ENCODE measurements around the gene NHERF1. TPM values are rescaled to one million over a fixed set of nuclear protein-coding genes. Genes with fewer than 3 reads are reported as not detected.

NHERF1 gene
- total and polyA plus RNA-seq, 2 of the 4 experiments (the other 2 are of a cell fraction), result 3.8 to 11.8 TPM

DNA sequence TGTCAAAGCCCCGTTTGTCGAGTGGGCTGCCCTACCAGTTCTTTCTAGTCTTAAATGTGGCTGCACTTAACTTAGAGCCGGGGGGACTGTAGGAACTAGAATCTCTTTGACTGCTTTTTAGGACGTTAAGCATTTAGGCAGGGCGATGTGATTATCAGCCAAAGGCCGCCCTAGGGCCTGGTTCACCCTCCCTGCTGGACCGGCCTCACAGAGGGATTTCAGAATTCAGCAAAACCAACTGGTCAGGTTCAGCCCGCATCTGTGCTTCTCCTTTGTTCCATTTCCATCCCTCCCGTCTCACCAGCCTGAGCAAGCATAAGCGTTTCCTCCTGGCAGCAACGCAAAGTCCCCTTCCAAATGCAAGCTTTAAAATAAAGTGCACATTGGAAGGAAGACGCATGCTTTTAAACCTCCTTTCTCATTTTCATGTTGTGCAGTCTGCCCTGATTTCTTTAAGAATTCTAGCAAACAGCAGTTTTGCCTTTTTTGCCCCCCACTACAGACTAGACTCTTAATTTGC is 44.2 kb downstream of the NHERF1 start:
- H2BK20ac ChIP-seq (ENCODE audit: low read depth, low read length), result no peak overlapping the region
- H2BK5ac ChIP-seq (ENCODE audit: low read depth, low read length, poor library complexity, severe bottlenecking), result no peak overlapping the region
- H2AFZ ChIP-seq (replicated peaks; ENCODE audit: low read length, poor library complexity), result no peak overlapping the region
- peaks cover 35% of the 10 kb centered on the region for H3K36me3 ChIP-seq (ENCODE audit: control insufficient read depth, insufficient read depth, low read length)
- no peak overlapping the region for H3K14ac ChIP-seq (replicated peaks; ENCODE audit: low read depth, low read length)
- no peaks in the 10 kb centered on the region; the same call in 1 of the 2 replicates for H4K20me1 ChIP-seq (ENCODE audit: insufficient read depth, low read length)
- H3K9ac ChIP-seq (ENCODE audit: low read depth, low read length), result no peak overlapping the region
- no peak overlapping the region for H3K27ac ChIP-seq (ENCODE audit: insufficient read depth, low read length)
- H3K79me1 ChIP-seq (ENCODE audit: low read depth in 1 of 2, low read length in 2 of 2), result no peaks in the 10 kb centered on the region
- in situ Hi-C loops (cut with MboI; ENCODE audit: low sequenced_read_pairs), result loop anchor here (5.0 kb wide), 1 partner anchor 75 kb away; no protein-coding TSS in a partner anchor
- H3K56ac ChIP-seq (ENCODE audit: extremely low read depth, insufficient read depth, low read length), result no peak overlapping the region
- 94% methylated on average over 9 of the region's 12 CpGs; no CpG with 5 or more reads in 1 of the 2 experiments for WGBS, 2 experiments (ENCODE audit: extremely low coverage in 2 of 2, insufficient read length in 1 of 2)
- no peak overlapping the region for H2AK9ac ChIP-seq (replicated peaks; ENCODE audit: low read depth, low read length, poor library complexity)
- H3K9me3 ChIP-seq (ENCODE audit: control insufficient read depth, insufficient read depth, low read length), result no peaks in the 10 kb centered on the region
- dilution Hi-C loops (cut with HindIII; ENCODE audit: low sequenced_read_pairs, unreplicated experiment), result no loop called here
- H3K4ac ChIP-seq (ENCODE audit: low read depth, low read length), result no peak overlapping the region
- no peak overlapping the region for H3K23ac ChIP-seq (ENCODE audit: low read depth, low read length)
- ChIA-PET POLR2A (ENCODE audit: unreplicated experiment) (no interaction called here), CTCF (interaction anchor here (1.0 kb wide), 1 partner anchor 19 kb away, joined by 3 read pairs; no protein-coding TSS in a partner anchor)
- H4K5ac ChIP-seq (ENCODE audit: low read depth, low read length), result no peak overlapping the region
- ATAC-seq (ENCODE audit: low read depth) (no peak), DNase-seq (no peak)
- no peak overlapping the region for H2BK15ac ChIP-seq (ENCODE audit: low read depth, low read length)
- no peaks in the 10 kb centered on the region for H3K9me1 ChIP-seq (ENCODE audit: insufficient read depth, low read length)
- H4K91ac ChIP-seq (ENCODE audit: insufficient read depth, low read depth, low read length), result no peak overlapping the region
- no peak overlapping the region for H2AK5ac ChIP-seq (ENCODE audit: low read depth, low read length)
- TF ChIP-seq RFX5 (IDR thresholded peaks at IDR 0.05; ENCODE audit: low read depth, low read length) (no peak), SMC3 (IDR thresholded peaks at IDR 0.05; ENCODE audit: low read depth, low read length) (no peak), NFE2L2 (IDR thresholded peaks at IDR 0.05; ENCODE audit: low read depth, low read length) (no peak), MXI1 (IDR thresholded peaks at IDR 0.05; ENCODE audit: borderline replicate concordance, low read depth, low read length) (no peak), RAD21 (IDR thresholded peaks at IDR 0.05; ENCODE audit: low read length) (no peak)
- no peak overlapping the region for H3K4me2 ChIP-seq (ENCODE audit: low read depth, low read length)
- intact Hi-C loops (cut with micrococcal nuclease), result no loop called here
- H3K27me3 ChIP-seq (ENCODE audit: control insufficient read depth, insufficient read depth, low read length), result no peaks in the 10 kb centered on the region
- H3K4me3 ChIP-seq (ENCODE audit: insufficient read depth, low read depth, low read length), result no peak overlapping the region
- no peak overlapping the region for H4K8ac ChIP-seq (ENCODE audit: low read depth in 2 of 2, low read length in 2 of 2)
- H2BK120ac ChIP-seq (ENCODE audit: low read depth, low read length), result no peak overlapping the region
- no peak overlapping the region for H3K18ac ChIP-seq (ENCODE audit: low read depth, low read length)
- H3K4me1 ChIP-seq (ENCODE audit: control insufficient read depth, insufficient read depth, low read length), result no peaks in the 10 kb centered on the region
- BruUV-seq (replicated peaks), result no TSS peak
